K562 (cell line): Measurements from ENCODE around the gene SORBS2. TPM values are rescaled to one million over a fixed set of nuclear protein-coding genes. Genes with fewer than 3 reads are reported as not detected.
A peak's percentile ranks its signal among the peaks of the same experiment; 100 is the strongest.

ENCODE experiments used
- ATAC-seq: fragments of 200-7000 bp; cut with Tn5 transposase; 3 replicates; pipeline ENCODE4 v1.9.1; 2020; ENCODE audit warnings: moderate library complexity
- BruUV-seq: library from RNA; stranded (reverse); fragments of 400-500 nt; replicated peaks from 2 replicates; lab custom pipeline; 2021; lab: Mats Ljungman, UMichigan
- CTCF ChIA-PET: fragments of 300-600 bp; formaldehyde crosslinking; extraction: SDS; loops from one replicate; lab custom pipeline; 2021; ENCODE audit warnings: low intra/inter-chr PET ratio; lab: Yijun Ruan, JAX
- POLR2A ChIA-PET: fragments of 300-600, 350-650 bp; sonication (Branson Sonifier 250); formaldehyde crosslinking; extraction: SDS; loops from one replicate; lab custom pipeline; 2021; ENCODE audit warnings: antibody characterized with exemption, inconsistent platforms; lab: Yijun Ruan, JAX
- DNase-seq, 4 experiments: peaks; one replicate each; pipeline versions ENCODE4 v3.0.0 to v3.0.0-alpha.2; 2011 to 2018; ENCODE audit warnings: low spot score in 3 of 4, mixed read lengths in 3 of 4; ENCODE audit errors: extremely low read depth in 1 of 4
- FAIRE-seq: peaks from 2 replicates; lab custom pipeline; 2011; peaks lifted over from hg19 to GRCh38; lab: Jason Lieb, UNC
- H2AFZ ChIP-seq: 2 replicates; pipeline ENCODE4 v1.6.0; 2011; ENCODE audit warnings: low read depth, low read length, control low read depth, inconsistent platforms
- H3K27ac ChIP-seq: fragments of 200-600 bp; 3 replicates; pipeline ENCODE4 v1.8.0; 2011; ENCODE audit warnings: low read depth, mild to moderate bottlenecking, control low read depth, inconsistent platforms, low read length, moderate library complexity, mixed read lengths; ENCODE audit errors: extremely low read depth
- H3K27me3 ChIP-seq, 2 experiments: fragments of 300-600 bp in 1 of 2; 2 replicates in 1 of 2; 3 replicates in 1 of 2; pipeline versions ENCODE4 v1.6.0 to v1.8.0; 2011; ENCODE audit warnings: inconsistent platforms in 2 of 2, low read length in 2 of 2, mild to moderate bottlenecking in 1 of 2, mixed read lengths in 1 of 2, moderate library complexity in 1 of 2; ENCODE audit not compliant: control insufficient read depth in 2 of 2, insufficient read depth in 2 of 2
- H3K36me3 ChIP-seq: fragments of 300-600 bp; 3 replicates; pipeline ENCODE4 v1.8.0; 2011; ENCODE audit warnings: mild to moderate bottlenecking, low read length, inconsistent platforms; ENCODE audit not compliant: control insufficient read depth, insufficient read depth
- H3K4me1 ChIP-seq, 2 experiments: fragments of 200-600 bp in 1 of 2; replicated peaks in 1 of 2; 2 replicates in 1 of 2; 3 replicates in 1 of 2; pipeline versions ENCODE4 v1.5.1 to v1.8.0; 2011; ENCODE audit warnings: inconsistent platforms in 2 of 2, low read length in 2 of 2, mild to moderate bottlenecking in 1 of 2, mixed read lengths in 1 of 2, moderate library complexity in 1 of 2; ENCODE audit not compliant: control insufficient read depth in 2 of 2, insufficient read depth in 2 of 2
- H3K4me2 ChIP-seq: 2 replicates; pipeline ENCODE4 v1.6.1; 2011; ENCODE audit warnings: low read length, control low read depth, inconsistent platforms, mixed read lengths; ENCODE audit not compliant: insufficient read depth
- H3K4me3 ChIP-seq: fragments of 200-600 bp; sonication (generic), shearing (Covaris generic); 2 replicates; pipeline ENCODE4 v1.5.1; 2016; ENCODE audit warnings: control low read depth, inconsistent platforms
- H3K79me2 ChIP-seq: fragments of 200-600 bp; 3 replicates; pipeline ENCODE4 v1.8.0; 2011; ENCODE audit warnings: low read length, inconsistent platforms; ENCODE audit not compliant: control insufficient read depth, insufficient read depth
- H3K9ac ChIP-seq, 2 experiments: 2 replicates each; pipeline versions ENCODE4 v1.6.0 to v1.6.1; 2011; ENCODE audit warnings: low read depth in 2 of 2, low read length in 2 of 2, control low read depth in 1 of 2, inconsistent platforms in 1 of 2, mild to moderate bottlenecking in 1 of 2, mixed read lengths in 1 of 2; ENCODE audit not compliant: insufficient read depth in 1 of 2
- H3K9me1 ChIP-seq: one replicate; pipeline ENCODE4 v1.6.0; 2011; ENCODE audit warnings: inconsistent platforms, mild to moderate bottlenecking, low read length, moderate library complexity; ENCODE audit not compliant: control insufficient read depth, insufficient read depth
- H3K9me3 ChIP-seq: replicated peaks from 2 replicates; pipeline ENCODE4 v1.5.1; 2011; ENCODE audit warnings: low read depth, low read length, inconsistent platforms; ENCODE audit not compliant: control insufficient read depth, insufficient read depth
- H4K20me1 ChIP-seq: replicated peaks from 2 replicates; pipeline ENCODE4 v1.6.1; 2011; ENCODE audit warnings: low read length, inconsistent platforms, mixed read lengths; ENCODE audit not compliant: control insufficient read depth, insufficient read depth
- ELF1 ChIP-seq: fragments of 200-800 bp; sonication (Bioruptor generic); IDR thresholded peaks from 2 replicates; pipeline ENCODE4 v1.6.1; 2016; ENCODE audit warnings: missing genetic modification characterization, missing compliant biosample characterization
- HIVEP1 ChIP-seq: fragments of 250-450 bp; sonication (Bioruptor Pico); IDR thresholded peaks from 2 replicates; pipeline ENCODE4 v1.4.0; 2020; ENCODE audit warnings: mild to moderate bottlenecking
- MAFF ChIP-seq: IDR thresholded peaks from 2 replicates; pipeline ENCODE4 v1.6.1; 2012; ENCODE audit warnings: low read length, improper control_type of control experiment
- MAFK ChIP-seq: IDR thresholded peaks from 2 replicates; pipeline ENCODE4 v1.6.1; 2011; ENCODE audit warnings: low read length, improper control_type of control experiment
- MYBL2 ChIP-seq, 2 experiments: fragments of 450-650 bp in 1 of 2; sonication (generic) in 1 of 2; formaldehyde crosslinking in 1 of 2; IDR thresholded peaks; 2 replicates each; pipeline versions ENCODE4 v1.6.1 to v1.8.1; 2017 to 2022; ENCODE audit warnings: borderline replicate concordance in 1 of 2, inconsistent platforms in 1 of 2, low read depth in 1 of 2, mild to moderate bottlenecking in 1 of 2, missing genetic modification reagents in 1 of 2, moderate library complexity in 1 of 2
- NFRKB ChIP-seq: fragments of 450-650 bp; IDR thresholded peaks from 2 replicates; pipeline ENCODE4 v1.6.1; 2016; ENCODE audit warnings: low read depth
- PTTG1 ChIP-seq: fragments of 450-650 bp; IDR thresholded peaks from 2 replicates; pipeline ENCODE4 v1.6.1; 2016; ENCODE audit warnings: low read depth, mild to moderate bottlenecking, missing genetic modification characterization, missing compliant biosample characterization
- RAD51 ChIP-seq: fragments of 450-650 bp; IDR thresholded peaks from 2 replicates; pipeline ENCODE4 v1.7.1; 2016; ENCODE audit warnings: low read depth, mild to moderate bottlenecking, borderline replicate concordance
- TCFL5 ChIP-seq: fragments of 250-450 bp; sonication (Bioruptor Pico); conservative IDR thresholded peaks from 2 replicates; pipeline ENCODE4 v1.6.1; 2021; ENCODE audit warnings: mild to moderate bottlenecking, moderate library complexity, matching md5 sums
- TRIM24 ChIP-seq, 2 experiments: fragments of 450-650 bp; IDR thresholded peaks; 2 replicates each; pipeline ENCODE4 v1.6.1; 2016
- ZNF316 ChIP-seq: fragments of 450-650 bp; IDR thresholded peaks from 2 replicates; pipeline ENCODE4 v1.6.1; 2016
- WGBS: fragments of 100-300 bp; shearing (Covaris generic); methylation state at CpG from one replicate; pipeline ENCODE4 v1.1.6; 2016; ENCODE audit warnings: low coverage, mixed read lengths; ENCODE audit not compliant: insufficient coverage; ENCODE audit errors: missing lambda C conversion rate; 5-methylcytosine and 5-hydroxymethylcytosine counted together
- in situ Hi-C: fragments of 300-500 bp; cut with MboI; formaldehyde crosslinking; loops from 4 replicates; pipeline ENCODE4 v1.15.0; 2018; ENCODE audit warnings: inconsistent platforms, mixed read lengths
- intact Hi-C: fragments of 100-400 bp; cut with micrococcal nuclease; formaldehyde crosslinking; loops from 2 replicates; pipeline ENCODE4 v1.14.2; 2022
- polyA plus RNA-seq, 8 experiments: library from polyadenylated mRNA; depleted of rRNA in 4 of 8; stranded (reverse) in 5 of 8; unstranded in 3 of 8; fragments of >200 nt; fragmentation: Nextera tagmentation in 2 of 8; fragmentation: Illumina TruSeq in 1 of 8; extraction: Ambion mirVana in 2 of 8; extraction: Trizol in 1 of 8; gene quantifications; 2 replicates each; pipeline versions ENCODE4 v1.2.1 to v1.2.3, GENCODE V29; 2011 to 2014; ENCODE audit warnings: inconsistent platforms in 1 of 8, missing spikeins in 1 of 8
- total RNA-seq, 7 experiments: library from RNA; depleted of rRNA in 6 of 7; stranded (reverse); fragments of >200 nt in 6 of 7; fragmentation: Illumina TruSeq in 2 of 7; extraction: Trizol in 2 of 7; gene quantifications; 2 replicates each; pipeline versions ENCODE4 v1.2.1 to v1.2.3, GENCODE V29; 2011 to 2021; ENCODE audit warnings: low replicate concordance in 1 of 7
- TF ChIP-seq, protein P1 (sequence below): fragments of 250-450 bp; sonication (Bioruptor Pico); IDR thresholded peaks from 2 replicates; pipeline ENCODE4 v1.9.0; 2021; ENCODE audit warnings: mild to moderate bottlenecking, inconsistent platforms
- TF ChIP-seq, protein P2 (sequence below): sonication (generic); formaldehyde crosslinking; IDR thresholded peaks from 2 replicates; pipeline ENCODE4 v1.8.0; 2022; ENCODE audit warnings: mild to moderate bottlenecking, missing genetic modification reagents
- TF ChIP-seq, protein P3 (sequence below): fragments of 450-650 bp; IDR thresholded peaks from 2 replicates; pipeline ENCODE4 v1.6.1; 2017; ENCODE audit warnings: antibody characterized with exemption

The SORBS2 gene
- total and polyA plus RNA-seq, 9 of the 15 experiments (the other 6 are each of a cell fraction or from before 2014, with no cell fraction given) = 0.29 TPM; not detected in 8

DNA sequence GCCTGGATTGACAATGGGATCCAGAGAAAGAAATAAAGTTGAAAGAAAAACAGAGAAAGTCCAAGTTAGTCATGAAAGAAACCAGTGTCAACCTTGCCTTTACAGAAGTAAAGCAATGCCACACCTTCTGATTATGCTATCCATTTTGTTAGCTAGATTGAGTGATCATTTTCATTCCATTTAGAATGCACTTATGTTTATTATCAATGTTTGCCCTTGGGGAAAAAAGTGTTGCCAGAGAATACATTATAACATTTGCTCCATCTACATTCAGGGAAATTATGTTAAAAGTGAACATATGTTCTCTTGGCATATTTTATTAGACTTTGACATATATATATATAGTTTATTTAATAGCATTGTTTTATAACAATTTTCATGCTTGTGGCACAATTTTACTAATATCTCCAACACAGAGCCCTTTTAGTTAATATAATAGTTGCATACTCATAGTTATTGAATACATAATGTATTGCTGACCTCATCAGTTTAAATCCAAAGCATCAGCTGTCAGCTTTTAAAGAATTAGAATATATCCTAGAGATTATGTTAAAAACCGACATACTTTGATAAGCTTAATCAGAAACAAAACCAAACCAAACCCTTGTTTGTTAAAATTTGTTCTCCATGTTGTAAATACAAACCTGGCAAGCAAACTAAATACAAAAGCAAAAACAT, 134.2 kb downstream of the SORBS2 start:
- H3K79me2 ChIP-seq = no peaks in the 10 kb centered on the region

DNA sequence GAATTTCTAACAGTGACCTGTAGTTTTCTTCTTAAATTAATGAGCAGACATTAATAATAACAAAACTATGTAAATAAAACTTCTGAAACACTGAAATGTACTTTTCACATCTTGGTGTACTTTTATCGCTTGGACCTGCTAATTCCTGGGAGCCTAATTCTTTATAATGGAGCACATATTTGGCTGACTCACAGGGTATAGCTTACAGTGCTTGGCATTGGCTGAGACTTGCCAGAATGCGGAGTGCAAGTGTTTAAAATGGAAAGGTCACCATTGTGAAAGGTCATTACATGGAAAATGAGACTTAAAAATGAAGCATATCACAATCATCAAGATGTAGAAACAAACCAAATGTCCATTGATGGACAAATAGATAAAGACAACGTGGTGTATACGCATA, 139.4 kb downstream of the SORBS2 start:
- no peak for DNase-seq
- Histone ChIP-seq H4K20me1 (no peaks in the 10 kb centered on the region), H3K79me2 (no peaks in the 10 kb centered on the region), H3K9ac (no peak overlapping the region), H3K9me3 (no peaks in the 10 kb centered on the region), H3K4me3 (no peak overlapping the region), H3K36me3 (no peaks in the 10 kb centered on the region), H3K4me1 (no peaks in the 10 kb centered on the region), H3K27ac (no peak overlapping the region), H2AFZ (no peak overlapping the region), H3K27me3 (peaks cover 0 to 17% of the 10 kb centered on the region in 2 experiments; a peak in 1 of 5 replicates), H3K9me1 (no peaks in the 10 kb centered on the region), H3K4me2 (no peak overlapping the region)
- in situ Hi-C loops (no loop called here), intact Hi-C loops (no loop called here)
- WGBS = 0% methylated on average over 4 of the region's 4 CpGs
- ChIA-PET POLR2A (interaction anchor here (0.7 kb wide), 1 partner anchor 163 kb away, joined by 3 read pairs; no protein-coding TSS in a partner anchor), CTCF (no interaction called here)
- no peak for FAIRE-seq
- ATAC-seq = no peak
- no TSS peak for BruUV-seq
- TF ChIP-seq TCFL5 (CRISPR knock-in tag) = no peak
- TF ChIP-seq, protein P1, sequence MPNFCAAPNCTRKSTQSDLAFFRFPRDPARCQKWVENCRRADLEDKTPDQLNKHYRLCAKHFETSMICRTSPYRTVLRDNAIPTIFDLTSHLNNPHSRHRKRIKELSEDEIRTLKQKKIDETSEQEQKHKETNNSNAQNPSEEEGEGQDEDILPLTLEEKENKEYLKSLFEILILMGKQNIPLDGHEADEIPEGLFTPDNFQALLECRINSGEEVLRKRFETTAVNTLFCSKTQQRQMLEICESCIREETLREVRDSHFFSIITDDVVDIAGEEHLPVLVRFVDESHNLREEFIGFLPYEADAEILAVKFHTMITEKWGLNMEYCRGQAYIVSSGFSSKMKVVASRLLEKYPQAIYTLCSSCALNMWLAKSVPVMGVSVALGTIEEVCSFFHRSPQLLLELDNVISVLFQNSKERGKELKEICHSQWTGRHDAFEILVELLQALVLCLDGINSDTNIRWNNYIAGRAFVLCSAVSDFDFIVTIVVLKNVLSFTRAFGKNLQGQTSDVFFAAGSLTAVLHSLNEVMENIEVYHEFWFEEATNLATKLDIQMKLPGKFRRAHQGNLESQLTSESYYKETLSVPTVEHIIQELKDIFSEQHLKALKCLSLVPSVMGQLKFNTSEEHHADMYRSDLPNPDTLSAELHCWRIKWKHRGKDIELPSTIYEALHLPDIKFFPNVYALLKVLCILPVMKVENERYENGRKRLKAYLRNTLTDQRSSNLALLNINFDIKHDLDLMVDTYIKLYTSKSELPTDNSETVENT (CRISPR knock-in tag) = no peak
- TF ChIP-seq NFRKB = no peak
- TF ChIP-seq, protein P2, sequence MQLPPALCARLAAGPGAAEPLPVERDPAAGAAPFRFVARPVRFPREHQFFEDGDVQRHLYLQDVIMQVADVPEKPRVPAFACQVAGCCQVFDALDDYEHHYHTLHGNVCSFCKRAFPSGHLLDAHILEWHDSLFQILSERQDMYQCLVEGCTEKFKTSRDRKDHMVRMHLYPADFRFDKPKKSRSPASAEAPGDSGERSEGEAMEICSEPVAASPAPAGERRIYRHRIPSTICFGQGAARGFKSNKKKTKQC (CRISPR knock-in tag) = no peak
- TF ChIP-seq TRIM24 (IDR thresholded peaks at IDR 0.05) = no peak
- TF ChIP-seq, protein P3, sequence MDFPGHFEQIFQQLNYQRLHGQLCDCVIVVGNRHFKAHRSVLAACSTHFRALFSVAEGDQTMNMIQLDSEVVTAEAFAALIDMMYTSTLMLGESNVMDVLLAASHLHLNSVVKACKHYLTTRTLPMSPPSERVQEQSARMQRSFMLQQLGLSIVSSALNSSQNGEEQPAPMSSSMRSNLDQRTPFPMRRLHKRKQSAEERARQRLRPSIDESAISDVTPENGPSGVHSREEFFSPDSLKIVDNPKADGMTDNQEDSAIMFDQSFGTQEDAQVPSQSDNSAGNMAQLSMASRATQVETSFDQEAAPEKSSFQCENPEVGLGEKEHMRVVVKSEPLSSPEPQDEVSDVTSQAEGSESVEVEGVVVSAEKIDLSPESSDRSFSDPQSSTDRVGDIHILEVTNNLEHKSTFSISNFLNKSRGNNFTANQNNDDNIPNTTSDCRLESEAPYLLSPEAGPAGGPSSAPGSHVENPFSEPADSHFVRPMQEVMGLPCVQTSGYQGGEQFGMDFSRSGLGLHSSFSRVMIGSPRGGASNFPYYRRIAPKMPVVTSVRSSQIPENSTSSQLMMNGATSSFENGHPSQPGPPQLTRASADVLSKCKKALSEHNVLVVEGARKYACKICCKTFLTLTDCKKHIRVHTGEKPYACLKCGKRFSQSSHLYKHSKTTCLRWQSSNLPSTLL = no peak
- TF ChIP-seq RAD51 = no peak
- no peak for TF ChIP-seq PTTG1 (tag)
- no peak for TF ChIP-seq HIVEP1

More for the DNA sequence above, 134.2 kb downstream of the SORBS2 start:
- Histone ChIP-seq H3K4me3 (no peak overlapping the region), H3K4me2 (no peak overlapping the region), H4K20me1 (no peaks in the 10 kb centered on the region), H3K9me3 (no peaks in the 10 kb centered on the region), H2AFZ (no peak overlapping the region), H3K9me1 (no peaks in the 10 kb centered on the region), H3K4me1 (no peaks in the 10 kb centered on the region), H3K9ac (no peak overlapping the region), H3K27ac (no peak overlapping the region), H3K36me3 (no peaks in the 10 kb centered on the region), H3K27me3 (peaks cover 0 to 5% of the 10 kb centered on the region in 2 experiments; a peak in 1 of 5 replicates)
- ATAC-seq (no peak), DNase-seq (no peak), FAIRE-seq (no peak)
- ChIA-PET POLR2A (no interaction called here), CTCF (no interaction called here)
- no TSS peak for BruUV-seq
- TF ChIP-seq MAFK = peak; percentile 73; the same call in 1 of the 2 replicates
- TF ChIP-seq ZNF316 = peak; percentile 74
- no peak for TF ChIP-seq MYBL2 (IDR thresholded peaks at IDR 0.05; ENCODE audit: low read depth)
- TF ChIP-seq MYBL2 (CRISPR knock-in tag; IDR thresholded peaks at IDR 0.05; ENCODE audit: borderline replicate concordance) = no peak
- no peak for TF ChIP-seq ELF1 (tag)
- peak; percentile 49; the same call in 1 of the 2 replicates for TF ChIP-seq MAFF
- in situ Hi-C loops = no loop called here
- intact Hi-C loops = no loop called here
- WGBS = 0% methylated on average over 1 of the region's 1 CpG
